GM12878 (cell line): Measurements from ENCODE around the gene SYNPR. TPM values are rescaled to one million over a fixed set of nuclear protein-coding genes. Genes with fewer than 3 reads are reported as not detected.

ENCODE experiments used
- ATAC-seq: fragments of 200-7000 bp; cut with Tn5 transposase; 3 replicates; pipeline ENCODE4 v1.9.1; 2020; ENCODE audit warnings: mild to moderate bottlenecking, moderate library complexity
- BruUV-seq: library from RNA; stranded (reverse); fragments of 400-500 nt; replicated peaks from 2 replicates; lab custom pipeline; 2021; lab: Mats Ljungman, UMichigan
- CTCF ChIA-PET: fragments of 300-600 bp; sonication (Branson Sonifier 250); formaldehyde crosslinking; extraction: SDS; loops from one replicate; lab custom pipeline; 2021; ENCODE audit warnings: inconsistent platforms; lab: Yijun Ruan, JAX
- POLR2A ChIA-PET: fragments of 350-600 bp; formaldehyde crosslinking; extraction: SDS; loops from one replicate; lab custom pipeline; 2021; ENCODE audit warnings: inconsistent platforms; lab: Charles Lee
- RAD21 ChIA-PET: fragments of 300-600 bp; sonication (Branson Sonifier 250); formaldehyde crosslinking; loops from one replicate; lab custom pipeline; 2023; ENCODE audit warnings: antibody characterized with exemption; ENCODE audit not compliant: unreplicated experiment; lab: Charles Lee
- SMC1A ChIA-PET: fragments of 300-600 bp; sonication (Branson Sonifier 250); formaldehyde crosslinking; loops from one replicate; lab custom pipeline; 2023; ENCODE audit not compliant: unreplicated experiment, uncharacterized antibody; lab: Charles Lee
- DNase-seq: peaks from one replicate; pipeline ENCODE4 v3.0.0-alpha.2; 2011; ENCODE audit warnings: low read depth, low spot score
- FAIRE-seq: peaks from 3 replicates; lab custom pipeline; 2011; peaks lifted over from hg19 to GRCh38; lab: Jason Lieb, UNC
- H2AFZ ChIP-seq: 2 replicates; pipeline ENCODE4 v1.6.0; 2011; ENCODE audit warnings: low read depth, low read length, control low read depth; ENCODE audit not compliant: control insufficient read depth
- H3K27ac ChIP-seq: 2 replicates; pipeline ENCODE4 v1.5.1; 2011; ENCODE audit warnings: control low read depth; ENCODE audit not compliant: control insufficient read depth, insufficient read depth
- H3K27me3 ChIP-seq, 2 experiments: replicated peaks in 1 of 2; 2 replicates each; pipeline versions ENCODE4 v1.6.0 to v1.6.1; 2011; ENCODE audit warnings: low read length in 1 of 2; ENCODE audit not compliant: control insufficient read depth in 2 of 2, insufficient read depth in 2 of 2
- H3K36me3 ChIP-seq, 2 experiments: 2 replicates each; pipeline ENCODE4 v1.5.1; 2011; ENCODE audit warnings: low read length in 1 of 2; ENCODE audit not compliant: control insufficient read depth in 2 of 2, insufficient read depth in 2 of 2
- H3K4me1 ChIP-seq: 2 replicates; pipeline ENCODE4 v1.6.1; 2011; ENCODE audit warnings: mild to moderate bottlenecking, low read length, moderate library complexity, mixed read lengths; ENCODE audit not compliant: control insufficient read depth, insufficient read depth
- H3K4me2 ChIP-seq: 2 replicates; pipeline ENCODE4 v1.6.0; 2011; ENCODE audit warnings: control low read depth; ENCODE audit not compliant: control insufficient read depth, insufficient read depth
- H3K4me3 ChIP-seq: fragments of 200-600 bp; sonication (generic); 2 replicates; pipeline ENCODE4 v1.5.1; 2016
- H3K79me2 ChIP-seq: 2 replicates; pipeline ENCODE4 v1.6.0; 2011; ENCODE audit warnings: low read length; ENCODE audit not compliant: control insufficient read depth, insufficient read depth
- H3K9ac ChIP-seq: 2 replicates; pipeline ENCODE4 v1.8.0; 2011; ENCODE audit warnings: low read length, control low read depth, mixed read lengths; ENCODE audit not compliant: control insufficient read depth, insufficient read depth
- H3K9me3 ChIP-seq: replicated peaks from 3 replicates; pipeline ENCODE4 v1.5.1; 2011; ENCODE audit warnings: mild to moderate bottlenecking, low read length; ENCODE audit not compliant: control insufficient read depth, insufficient read depth
- H4K20me1 ChIP-seq: 2 replicates; pipeline ENCODE4 v1.6.0; 2011; ENCODE audit not compliant: control insufficient read depth, insufficient read depth
- FOS ChIP-seq: IDR thresholded peaks from 3 replicates; pipeline ENCODE4 v1.6.1; 2011; ENCODE audit warnings: borderline replicate concordance; ENCODE audit not compliant: insufficient read length; ENCODE audit errors: extremely low read depth
- IKZF2 ChIP-seq, 2 experiments: fragments of 450-650 bp; IDR thresholded peaks; 2 replicates each; pipeline ENCODE4 v1.6.1; 2017; ENCODE audit warnings: mild to moderate bottlenecking in 2 of 2, moderate library complexity in 2 of 2
- MLLT1 ChIP-seq: fragments of 450-650 bp; IDR thresholded peaks from 2 replicates; pipeline ENCODE4 v1.6.1; 2016; ENCODE audit warnings: mild to moderate bottlenecking
- NRF1 ChIP-seq: conservative IDR thresholded peaks from 2 replicates; pipeline ENCODE4 v1.6.1; 2011; ENCODE audit warnings: mild to moderate bottlenecking, low read depth, low read length, improper control_type of control experiment
- SPI1 ChIP-seq: IDR thresholded peaks from 2 replicates; pipeline ENCODE4 v1.6.1; 2011; ENCODE audit warnings: low read depth, mild to moderate bottlenecking, low read length, moderate library complexity, borderline replicate concordance; ENCODE audit not compliant: insufficient read depth
- ZSCAN29 ChIP-seq: fragments of 450-650 bp; IDR thresholded peaks from 2 replicates; pipeline ENCODE4 v1.6.1; 2017; ENCODE audit warnings: mild to moderate bottlenecking, moderate library complexity
- WGBS: methylation state at CpG from one replicate; pipeline ENCODE4 v1.1.6; 2016; ENCODE audit warnings: low lambda C conversion rate; ENCODE audit not compliant: insufficient replicate concordance, insufficient coverage; ENCODE audit errors: missing lambda C conversion rate; 5-methylcytosine and 5-hydroxymethylcytosine counted together
- in situ Hi-C: fragments of 300-500 bp; cut with MboI; formaldehyde crosslinking; loops from 9 replicates; pipeline ENCODE4 v1.14.3; 2018; ENCODE audit warnings: mixed read lengths
- intact Hi-C: fragments of 100-400 bp; cut with micrococcal nuclease; formaldehyde crosslinking; loops from one replicate; pipeline ENCODE4 v1.14.2; 2022; ENCODE audit not compliant: unreplicated experiment
- polyA plus RNA-seq, 11 experiments: library from polyadenylated mRNA; depleted of rRNA in 4 of 11; unstranded in 6 of 11; stranded (reverse) in 5 of 11; fragments of >200 nt; fragmentation: Nextera tagmentation in 4 of 11; fragmentation: Illumina TruSeq in 1 of 11; extraction: Ambion mirVana in 4 of 11; extraction: Trizol in 1 of 11; gene quantifications; 1 replicate in 1 of 11; 2 replicates in 10 of 11; pipeline versions ENCODE4 v1.2.1 to v1.2.3, GENCODE V29; 2011 to 2016; ENCODE audit warnings: inconsistent platforms in 2 of 11, missing spikeins in 2 of 11, low read depth in 1 of 11
- total RNA-seq, 4 experiments: library from RNA; depleted of rRNA in 3 of 4; stranded (reverse); fragments of >200 nt in 3 of 4; fragmentation: Illumina TruSeq in 1 of 4; extraction: Trizol in 1 of 4; gene quantifications; 2 replicates each; pipeline versions ENCODE4 v1.2.1 to v1.2.3, GENCODE V29; 2013 to 2021
- TF ChIP-seq, protein P1 (sequence below): fragments of 450-650 bp; IDR thresholded peaks from 2 replicates; pipeline ENCODE4 v1.6.1; 2017; ENCODE audit warnings: mild to moderate bottlenecking, moderate library complexity

The SYNPR gene
- total and polyA plus RNA-seq, 10 of the 15 experiments (the other 5 are each of a cell fraction or from before 2014, with no cell fraction given): not detected

DNA sequence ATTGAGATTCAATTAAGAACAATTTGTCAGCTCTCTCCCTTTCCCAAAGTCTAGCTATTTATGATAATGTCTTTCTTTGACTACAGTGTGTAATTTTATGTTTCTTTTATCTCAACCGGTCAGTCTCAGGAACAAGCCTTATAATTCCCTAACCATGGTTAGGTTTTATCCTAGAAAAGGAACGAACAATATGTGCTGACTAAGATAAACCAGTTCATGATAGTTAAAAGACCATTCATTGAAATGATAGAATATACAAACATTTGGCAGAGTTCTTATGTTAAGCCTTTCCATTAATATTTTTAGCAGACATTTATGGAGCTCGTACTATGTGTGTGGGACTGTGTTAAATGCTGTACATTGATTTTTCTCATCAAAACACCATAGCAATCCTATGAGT lies 106.3 kb downstream of the SYNPR start:
- Histone ChIP-seq H3K4me1 (no peaks in the 10 kb centered on the region), H3K27ac (no peak overlapping the region), H4K20me1 (no peaks in the 10 kb centered on the region), H3K27me3 (peaks cover 0 to under 1% of the 10 kb centered on the region in 2 experiments; a peak in 1 of 4 replicates), H3K4me3 (no peak overlapping the region), H3K4me2 (no peak overlapping the region), H3K9ac (no peak overlapping the region), H3K36me3 (no peaks in the 10 kb centered on the region), H2AFZ (no peak overlapping the region), H3K9me3 (no peaks in the 10 kb centered on the region), H3K79me2 (no peaks in the 10 kb centered on the region)
- SMC1A ChIA-PET: no interaction called here
- intact Hi-C loops: no loop called here
- no TSS peak for BruUV-seq
- RAD21 ChIA-PET: no interaction called here
- CTCF ChIA-PET: interaction anchor here (1.8 kb wide), 1 partner anchor 33 kb away, joined by 4 read pairs; no protein-coding TSS in a partner anchor
- in situ Hi-C loops: no loop called here
- no peak for DNase-seq
- POLR2A ChIA-PET: no interaction called here
- TF ChIP-seq NRF1 (no peak), MLLT1 (no peak), SPI1 (no peak), FOS (no peak), ZSCAN29 (no peak), IKZF2 (IDR thresholded peaks at IDR 0.05) (no peak)
- TF ChIP-seq, protein P1, sequence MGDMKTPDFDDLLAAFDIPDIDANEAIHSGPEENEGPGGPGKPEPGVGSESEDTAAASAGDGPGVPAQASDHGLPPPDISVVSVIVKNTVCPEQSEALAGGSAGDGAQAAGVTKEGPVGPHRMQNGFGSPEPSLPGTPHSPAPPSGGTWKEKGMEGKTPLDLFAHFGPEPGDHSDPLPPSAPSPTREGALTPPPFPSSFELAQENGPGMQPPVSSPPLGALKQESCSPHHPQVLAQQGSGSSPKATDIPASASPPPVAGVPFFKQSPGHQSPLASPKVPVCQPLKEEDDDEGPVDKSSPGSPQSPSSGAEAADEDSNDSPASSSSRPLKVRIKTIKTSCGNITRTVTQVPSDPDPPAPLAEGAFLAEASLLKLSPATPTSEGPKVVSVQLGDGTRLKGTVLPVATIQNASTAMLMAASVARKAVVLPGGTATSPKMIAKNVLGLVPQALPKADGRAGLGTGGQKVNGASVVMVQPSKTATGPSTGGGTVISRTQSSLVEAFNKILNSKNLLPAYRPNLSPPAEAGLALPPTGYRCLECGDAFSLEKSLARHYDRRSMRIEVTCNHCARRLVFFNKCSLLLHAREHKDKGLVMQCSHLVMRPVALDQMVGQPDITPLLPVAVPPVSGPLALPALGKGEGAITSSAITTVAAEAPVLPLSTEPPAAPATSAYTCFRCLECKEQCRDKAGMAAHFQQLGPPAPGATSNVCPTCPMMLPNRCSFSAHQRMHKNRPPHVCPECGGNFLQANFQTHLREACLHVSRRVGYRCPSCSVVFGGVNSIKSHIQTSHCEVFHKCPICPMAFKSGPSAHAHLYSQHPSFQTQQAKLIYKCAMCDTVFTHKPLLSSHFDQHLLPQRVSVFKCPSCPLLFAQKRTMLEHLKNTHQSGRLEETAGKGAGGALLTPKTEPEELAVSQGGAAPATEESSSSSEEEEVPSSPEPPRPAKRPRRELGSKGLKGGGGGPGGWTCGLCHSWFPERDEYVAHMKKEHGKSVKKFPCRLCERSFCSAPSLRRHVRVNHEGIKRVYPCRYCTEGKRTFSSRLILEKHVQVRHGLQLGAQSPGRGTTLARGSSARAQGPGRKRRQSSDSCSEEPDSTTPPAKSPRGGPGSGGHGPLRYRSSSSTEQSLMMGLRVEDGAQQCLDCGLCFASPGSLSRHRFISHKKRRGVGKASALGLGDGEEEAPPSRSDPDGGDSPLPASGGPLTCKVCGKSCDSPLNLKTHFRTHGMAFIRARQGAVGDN: no peak
- 12% methylated on average over 3 of the region's 3 CpGs for WGBS
- no peak for ATAC-seq
- no peak for FAIRE-seq
